Left ventricle myocardium inferior (tissue), 1 donor: Measurements from ENCODE around the gene ZNF883. TPM values are rescaled to one million over a fixed set of nuclear protein-coding genes. Genes with fewer than 3 reads are reported as not detected.
A peak's percentile ranks its signal among the peaks of the same experiment; 100 is the strongest.

ENCODE experiments used
- DNase-seq: peaks from one replicate; pipeline ENCODE4 v3.0.0-alpha.2; 2020
- H3K27ac ChIP-seq: fragments of 200-600 bp; replicated peaks from 2 replicates; pipeline ENCODE4 v1.8.0; 2021
- H3K27me3 ChIP-seq: fragments of 200-600 bp; 2 replicates; pipeline ENCODE4 v1.8.0; 2021; ENCODE audit warnings: low read depth
- H3K36me3 ChIP-seq: fragments of 200-600 bp; 2 replicates; pipeline ENCODE4 v1.8.0; 2021
- H3K4me1 ChIP-seq: fragments of 200-600 bp; 2 replicates; pipeline ENCODE4 v1.8.0; 2021
- H3K4me3 ChIP-seq: fragments of 200-600 bp; 2 replicates; pipeline ENCODE4 v1.8.0; 2021; ENCODE audit warnings: mild to moderate bottlenecking, moderate library complexity
- H3K9me3 ChIP-seq: fragments of 200-600 bp; replicated peaks from 2 replicates; pipeline ENCODE4 v1.8.0; 2021
- intact Hi-C: fragments of 100-400 bp; cut with micrococcal nuclease; formaldehyde crosslinking; loops from one replicate; pipeline ENCODE4 v1.11.0; 2022
- total RNA-seq: library from RNA; stranded (reverse); fragmentation: NEBNext Ultra II Directional; extraction: Animal tissue kit (Norgen Biotek cat#: 25700); gene quantifications from one replicate; pipeline ENCODE4 v1.2.1, GENCODE V29; 2021
- TF ChIP-seq, protein P1 (sequence below): fragments of 200-600 bp; IDR thresholded peaks from 2 replicates; pipeline ENCODE4 v1.8.0; 2021; ENCODE audit warnings: antibody characterized with exemption, mild to moderate bottlenecking, borderline replicate concordance
- donor health status: DM: no; HTN: yes; CAD: no; lungs with severe emphysema.

ZNF883 gene
- total RNA-seq, 1 donor from 2014 or later, result 6.2 TPM

DNA sequence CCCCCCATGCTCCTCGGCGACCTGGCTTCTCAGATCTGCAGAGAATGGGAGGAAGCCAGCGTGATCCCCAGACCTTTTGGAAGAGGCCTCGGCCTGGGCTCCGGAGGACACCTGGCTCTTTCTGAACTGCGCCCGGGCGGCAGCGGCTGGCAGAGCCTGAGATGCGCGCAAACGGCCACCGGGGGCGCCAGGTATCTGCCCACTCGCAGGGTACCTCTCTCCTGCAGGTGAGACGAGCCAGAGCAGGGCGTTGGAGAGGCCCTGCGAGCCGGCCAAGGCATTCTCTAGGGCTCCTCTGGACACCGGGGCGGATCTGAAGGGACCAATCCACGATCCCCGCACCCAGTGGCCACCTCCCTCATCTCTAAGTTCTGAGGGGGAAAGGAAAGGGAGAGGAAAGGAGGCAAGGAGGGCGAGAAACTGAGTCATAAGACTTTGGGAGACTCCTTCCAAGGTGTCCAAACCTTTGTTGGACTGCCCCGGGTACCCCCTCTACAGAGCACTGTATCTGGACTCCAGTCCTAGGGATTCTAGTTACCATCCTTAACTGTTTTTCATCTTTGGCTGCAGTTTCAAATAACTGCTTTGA lies 66.3 kb downstream of the ZNF883 start:
- no peak overlapping the region for H3K4me3 ChIP-seq
- H3K4me1 ChIP-seq, result no peaks in the 10 kb centered on the region
- DNase-seq, result no peak
- TF ChIP-seq, protein P1, sequence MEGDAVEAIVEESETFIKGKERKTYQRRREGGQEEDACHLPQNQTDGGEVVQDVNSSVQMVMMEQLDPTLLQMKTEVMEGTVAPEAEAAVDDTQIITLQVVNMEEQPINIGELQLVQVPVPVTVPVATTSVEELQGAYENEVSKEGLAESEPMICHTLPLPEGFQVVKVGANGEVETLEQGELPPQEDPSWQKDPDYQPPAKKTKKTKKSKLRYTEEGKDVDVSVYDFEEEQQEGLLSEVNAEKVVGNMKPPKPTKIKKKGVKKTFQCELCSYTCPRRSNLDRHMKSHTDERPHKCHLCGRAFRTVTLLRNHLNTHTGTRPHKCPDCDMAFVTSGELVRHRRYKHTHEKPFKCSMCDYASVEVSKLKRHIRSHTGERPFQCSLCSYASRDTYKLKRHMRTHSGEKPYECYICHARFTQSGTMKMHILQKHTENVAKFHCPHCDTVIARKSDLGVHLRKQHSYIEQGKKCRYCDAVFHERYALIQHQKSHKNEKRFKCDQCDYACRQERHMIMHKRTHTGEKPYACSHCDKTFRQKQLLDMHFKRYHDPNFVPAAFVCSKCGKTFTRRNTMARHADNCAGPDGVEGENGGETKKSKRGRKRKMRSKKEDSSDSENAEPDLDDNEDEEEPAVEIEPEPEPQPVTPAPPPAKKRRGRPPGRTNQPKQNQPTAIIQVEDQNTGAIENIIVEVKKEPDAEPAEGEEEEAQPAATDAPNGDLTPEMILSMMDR, result no peak
- H3K9me3 ChIP-seq, result peaks cover 19% of the 10 kb centered on the region
- H3K27ac ChIP-seq, result no peak overlapping the region
- H3K27me3 ChIP-seq, result peaks cover 27% of the 10 kb centered on the region
- intact Hi-C loops, result no loop called here
- no peaks in the 10 kb centered on the region for H3K36me3 ChIP-seq

DNA sequence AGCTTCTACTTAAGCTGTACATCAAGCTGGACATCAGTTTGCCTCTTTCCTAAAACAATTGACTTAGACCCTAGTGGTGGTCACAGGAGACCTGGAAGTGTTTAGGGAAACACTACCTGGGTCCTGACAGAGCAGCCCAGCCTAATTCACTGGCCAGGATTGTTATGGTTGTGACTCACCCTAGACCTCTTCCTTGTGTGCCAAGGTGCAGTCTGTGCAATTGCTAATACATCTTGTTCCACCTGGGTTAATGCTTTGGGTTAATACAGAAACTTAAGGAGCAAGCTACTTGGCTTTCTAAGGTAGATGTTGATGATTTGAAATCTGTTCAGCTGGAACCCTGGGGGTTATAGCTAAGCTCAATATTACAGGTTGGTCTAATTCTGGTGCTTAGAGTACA lies 72.6 kb downstream of the ZNF883 start:
- no peak for DNase-seq
- Histone ChIP-seq H3K27ac (no peak overlapping the region), H3K36me3 (no peaks in the 10 kb centered on the region), H3K4me3 (no peak overlapping the region), H3K27me3 (peaks cover 22% of the 10 kb centered on the region), H3K9me3 (no peaks in the 10 kb centered on the region), H3K4me1 (no peaks in the 10 kb centered on the region)
- intact Hi-C loops, result no loop called here
- TF ChIP-seq, protein P1, result no peak

DNA sequence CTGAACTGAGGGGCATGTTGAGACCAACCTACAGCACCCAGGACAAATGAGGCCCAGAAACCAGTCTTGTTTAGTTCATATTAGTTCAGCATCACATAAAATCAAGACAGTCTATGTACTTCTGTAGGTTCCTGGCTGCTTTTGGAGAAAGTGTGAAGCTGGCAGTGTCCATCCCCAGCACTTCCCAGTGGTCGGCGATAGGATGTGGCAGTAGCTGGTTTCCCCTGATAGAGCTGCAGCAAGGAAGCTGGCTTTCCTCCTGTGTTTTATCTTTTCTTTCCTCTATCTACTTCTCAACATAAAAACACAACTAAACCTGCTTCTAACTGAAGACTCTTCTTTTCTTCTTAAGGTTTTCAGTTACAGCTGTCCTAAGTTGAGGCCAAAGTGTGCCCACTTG lies 78.3 kb downstream of the ZNF883 start:
- Histone ChIP-seq H3K27me3 (peaks cover 64% of the 10 kb centered on the region), H3K4me1 (no peaks in the 10 kb centered on the region), H3K4me3 (no peak overlapping the region), H3K9me3 (no peaks in the 10 kb centered on the region), H3K36me3 (no peaks in the 10 kb centered on the region), H3K27ac (no peak overlapping the region)
- no peak for DNase-seq
- TF ChIP-seq, protein P1, result no peak
- intact Hi-C loops, result no loop called here

DNA sequence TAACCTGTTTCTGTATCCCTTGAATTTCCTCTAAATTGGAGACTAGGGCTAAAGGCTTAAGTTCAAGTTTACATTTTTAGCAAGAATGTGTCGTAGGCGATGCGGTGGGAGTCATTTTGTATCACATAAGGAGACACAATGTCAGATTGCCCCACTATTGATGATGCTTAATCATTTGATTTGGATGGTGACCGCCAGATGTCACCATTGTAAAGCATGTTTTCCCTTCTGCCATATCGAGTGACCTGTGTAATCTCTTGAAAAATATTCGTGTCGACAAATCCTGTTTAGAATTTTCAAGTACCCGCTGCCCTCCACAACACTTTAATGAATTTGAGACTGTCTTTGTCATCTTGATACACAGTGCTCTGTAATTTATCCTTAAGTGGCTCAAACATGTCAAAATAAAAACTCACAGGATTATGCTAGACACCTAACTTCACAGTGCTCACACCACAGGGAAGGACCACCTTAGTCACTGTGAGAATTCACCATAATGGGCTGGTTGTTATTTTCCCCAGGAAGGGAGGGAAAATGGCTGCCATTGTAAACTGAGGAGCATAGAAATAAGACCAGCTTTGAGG lies 86.8 kb downstream of the ZNF883 start:
- intact Hi-C loops, result loop anchor here (10.0 kb wide), 1 partner anchor 180 kb away; no protein-coding TSS in a partner anchor
- DNase-seq, result no peak
- Histone ChIP-seq H3K4me3 (no peak overlapping the region), H3K9me3 (no peaks in the 10 kb centered on the region), H3K36me3 (no peaks in the 10 kb centered on the region), H3K27ac (no peak overlapping the region), H3K27me3 (peaks cover 15% of the 10 kb centered on the region), H3K4me1 (no peaks in the 10 kb centered on the region)
- TF ChIP-seq, protein P1, result peak; percentile 52

DNA sequence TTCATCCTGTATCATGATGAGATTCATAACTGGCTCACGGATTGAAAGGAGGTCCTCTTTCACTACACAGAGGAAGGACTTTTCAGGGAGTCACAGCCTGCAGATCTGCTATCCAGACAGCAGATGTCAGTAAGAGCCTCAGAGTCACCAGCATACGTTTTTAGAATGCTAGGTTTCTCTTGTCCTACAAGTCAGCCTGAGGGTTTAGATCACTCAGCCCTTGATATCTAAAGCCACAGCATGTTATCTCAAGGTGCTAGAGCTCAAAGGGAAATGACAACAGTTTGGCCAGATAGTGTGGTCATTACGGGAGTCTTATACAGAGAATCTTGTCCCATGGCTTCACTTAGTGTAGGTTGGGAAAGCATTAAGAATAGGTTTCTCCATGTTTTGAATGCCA lies 90.4 kb downstream of the ZNF883 start:
- Histone ChIP-seq H3K27ac (no peak overlapping the region), H3K4me3 (no peak overlapping the region), H3K27me3 (peaks cover 4% of the 10 kb centered on the region), H3K9me3 (no peaks in the 10 kb centered on the region), H3K4me1 (no peaks in the 10 kb centered on the region), H3K36me3 (no peaks in the 10 kb centered on the region)
- intact Hi-C loops, result loop anchor here (10.0 kb wide), 1 partner anchor 183 kb away; no protein-coding TSS in a partner anchor
- TF ChIP-seq, protein P1, result peak; percentile 61
- no peak for DNase-seq
